HTR-8/SVneo (cell line): ENCODE measurements around the gene ADIPOQ.
"Not testable (repeated sequence)": the region's sequence is repeated elsewhere in the genome, so short reads cannot be mapped to it uniquely, and the experiment has no call there.

Source experiments
- DNase-seq: peaks from one replicate; pipeline ENCODE4 v3.0.0; 2011; ENCODE audit warnings: low spot score, mixed read lengths; ENCODE audit not compliant: insufficient read length
- FAIRE-seq: peaks from 2 replicates; lab custom pipeline; 2011; peaks lifted over from hg19 to GRCh38; lab: Jason Lieb, UNC

The ADIPOQ gene

GRCh38 chr3:186895406-186895805, 52.9 kb downstream of the ADIPOQ start:
- DNase-seq (no peak), FAIRE-seq (no peak)

- DNase-seq (no peak), FAIRE-seq (no peak)
These were observed 53.5 kb downstream of the ADIPOQ start for GRCh38 chr3:186896006-186896405.

- FAIRE-seq (no peak), DNase-seq (no peak)
These were observed 54.4 kb downstream of the ADIPOQ start for GRCh38 chr3:186896875-186897274.

GRCh38 chr3:186901135-186901734, 58.7 kb downstream of the ADIPOQ start:
- no peak for FAIRE-seq
- DNase-seq = no peak

- no peak for DNase-seq
- no peak for FAIRE-seq
These were observed 59.6 kb downstream of the ADIPOQ start for GRCh38 chr3:186902154-186902553.

GRCh38 chr3:186902713-186903112, 60.2 kb downstream of the ADIPOQ start:
- FAIRE-seq = no peak

GRCh38 chr3:186903676-186904075, 61.2 kb downstream of the ADIPOQ start:
- DNase-seq, FAIRE-seq: not testable (repeated sequence)

More at GRCh38 chr3:186902713-186903112, 60.2 kb downstream of the ADIPOQ start:
- DNase-seq = no peak

- not testable (repeated sequence) for DNase-seq, FAIRE-seq
These were observed 64.6 kb downstream of the ADIPOQ start for GRCh38 chr3:186907075-186907474.
